Transverse colon (tissue), 4 donors: Measurements from ENCODE around the gene SSC5D. TPM values are rescaled to one million over a fixed set of nuclear protein-coding genes. Genes with fewer than 3 reads are reported as not detected.

Source experiments
- DNase-seq: peaks from one replicate; pipeline ENCODE4 v3.0.0-alpha.2; 2019
- H3K27ac ChIP-seq, 4 donors: fragments of 200-600 bp; sonication (generic); 2 replicates each; pipeline ENCODE4 v1.5.1; 2016 to 2018; ENCODE audit warnings: inconsistent platforms in 4 of 4
- H3K27me3 ChIP-seq: fragments of 200-600 bp; sonication (generic); 2 replicates; pipeline ENCODE4 v1.5.1; 2017; ENCODE audit warnings: inconsistent platforms
- H3K36me3 ChIP-seq, 4 donors: fragments of 200-600 bp; sonication (generic); 2 replicates each; pipeline ENCODE4 v1.5.1; 2017 to 2019; ENCODE audit warnings: inconsistent platforms in 4 of 4
- H3K4me1 ChIP-seq, 4 donors: fragments of 200-600 bp; sonication (generic); 2 replicates each; pipeline ENCODE4 v1.5.1; 2017 to 2020; ENCODE audit warnings: inconsistent platforms in 4 of 4
- H3K4me3 ChIP-seq, 4 donors: fragments of 200-600 bp; sonication (generic); 1 replicate in 1 of 4; 2 replicates in 3 of 4; pipeline versions ENCODE4 v1.5.1 to v1.6.1; 2017 to 2019; ENCODE audit warnings: inconsistent platforms in 4 of 4
- H3K9me3 ChIP-seq, 2 donors: fragments of 200-600 bp; sonication (generic); 2 replicates each; pipeline ENCODE4 v1.5.1; 2017 to 2019; ENCODE audit warnings: inconsistent platforms in 2 of 2
- CTCF ChIP-seq, 5 experiments: fragments of 200-600 bp in 3 of 5; fragments of 450-650 bp in 2 of 5; sonication (generic) in 3 of 5; IDR thresholded peaks; 1 replicate in 2 of 5; 2 replicates in 3 of 5; pipeline ENCODE4 v1.5.1; 2016 to 2017; ENCODE audit warnings: antibody characterized with exemption in 5 of 5, inconsistent platforms in 3 of 5, mild to moderate bottlenecking in 2 of 5, moderate library complexity in 1 of 5
- EP300 ChIP-seq: sonication (generic); formaldehyde crosslinking; IDR thresholded peaks from one replicate; pipeline ENCODE4 v1.6.1; 2017; ENCODE audit warnings: antibody characterized with exemption, low read depth
- POLR2A ChIP-seq: fragments of 450-650 bp; IDR thresholded peaks from one replicate; pipeline ENCODE4 v1.6.1; 2016; ENCODE audit warnings: antibody characterized with exemption, mild to moderate bottlenecking, moderate library complexity
- POLR2AphosphoS5 ChIP-seq, 3 donors: sonication (generic); formaldehyde crosslinking; IDR thresholded peaks; one replicate each; pipeline ENCODE4 v1.6.1; 2016; ENCODE audit warnings: antibody characterized with exemption in 3 of 3
- WGBS, 2 donors: methylation state at CpG; one replicate each; pipeline ENCODE4 v1.1.5; 2018; ENCODE audit warnings: low coverage in 1 of 2; 5-methylcytosine and 5-hydroxymethylcytosine counted together
- in situ Hi-C, 4 donors: fragments of 200-750 bp; cut with MboI; loops; one replicate each; pipeline versions ENCODE4 v1.15.0 to v1.15.1; 2017; ENCODE audit warnings: low sequenced_read_pairs in 3 of 4, low pct_ligation_motif_present in 1 of 4, low pct_unique_long_range_greater_than_20kb in 1 of 4
- intact Hi-C: fragments of 100-400 bp; cut with DNase I; formaldehyde crosslinking; loops from one replicate; pipeline ENCODE4 v1.15.1; 2023; ENCODE audit warnings: low total_unique reads
- total RNA-seq, 4 donors: library from RNA; depleted of rRNA; stranded (reverse); fragments of >200 nt; gene quantifications; one replicate each; pipeline ENCODE4 v1.1.0, GENCODE V29; 2016

SSC5D gene
- total RNA-seq, 4 donors from 2014 or later, result 3.4 to 41.2 (median 11.1) TPM

DNA sequence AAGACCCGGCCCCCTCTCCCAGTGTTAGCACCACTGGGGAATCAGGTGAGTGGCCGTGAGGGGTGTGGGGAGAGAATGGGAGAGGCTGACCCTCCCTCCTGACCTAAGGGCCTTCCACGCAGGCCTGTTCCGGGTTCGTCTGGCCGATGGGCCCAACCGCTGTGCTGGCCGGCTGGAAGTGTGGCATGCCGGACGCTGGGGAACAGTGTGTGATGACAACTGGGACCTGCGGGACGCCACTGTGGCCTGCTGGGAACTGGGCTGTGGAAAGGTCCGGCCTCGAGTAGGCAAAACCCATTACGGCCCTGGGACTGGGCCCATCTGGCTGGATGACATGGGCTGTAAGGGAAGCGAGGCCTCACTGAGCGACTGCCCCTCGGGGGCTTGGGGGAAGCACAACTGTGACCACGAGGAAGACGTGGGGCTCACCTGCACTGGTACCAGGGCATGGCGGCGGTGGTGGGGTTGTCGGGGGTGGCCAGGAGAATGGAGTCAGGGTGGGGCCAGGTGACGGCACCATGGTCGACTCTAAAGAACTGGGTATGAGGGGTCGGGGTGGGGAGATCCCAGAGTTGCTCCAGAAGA lies 12.2 kb downstream of the SSC5D start:
- 87 to 92% methylated on average over 4 to 26 of the region's 26 CpGs for WGBS, 2 donors
- in situ Hi-C loops (loop anchor here in 2 of 4 donors (10.0 kb wide), 1 partner anchor 356 kb away; the partner anchor contains the start of gene TNNT1 (in 2 of the 2)), intact Hi-C loops (loop anchor here (10.0 kb wide), 1 partner anchor 356 kb away; the partner anchor contains the start of gene TNNT1)
- Histone ChIP-seq H3K9me3 (no peaks in the 10 kb centered on the region), H3K27me3 (no peaks in the 10 kb centered on the region), H3K4me1 (peaks cover 0 to 10% (median 5%) of the 10 kb centered on the region in 4 donors), H3K36me3 (no peaks in the 10 kb centered on the region), H3K4me3 (no peak overlapping the region), H3K27ac (no peak overlapping the region)
- TF ChIP-seq POLR2A (no peak), EP300 (no peak), CTCF (IDR thresholded peaks at IDR 0.05) (no peak), POLR2AphosphoS5 (IDR thresholded peaks at IDR 0.05) (no peak)
- DNase-seq, result no peak

DNA sequence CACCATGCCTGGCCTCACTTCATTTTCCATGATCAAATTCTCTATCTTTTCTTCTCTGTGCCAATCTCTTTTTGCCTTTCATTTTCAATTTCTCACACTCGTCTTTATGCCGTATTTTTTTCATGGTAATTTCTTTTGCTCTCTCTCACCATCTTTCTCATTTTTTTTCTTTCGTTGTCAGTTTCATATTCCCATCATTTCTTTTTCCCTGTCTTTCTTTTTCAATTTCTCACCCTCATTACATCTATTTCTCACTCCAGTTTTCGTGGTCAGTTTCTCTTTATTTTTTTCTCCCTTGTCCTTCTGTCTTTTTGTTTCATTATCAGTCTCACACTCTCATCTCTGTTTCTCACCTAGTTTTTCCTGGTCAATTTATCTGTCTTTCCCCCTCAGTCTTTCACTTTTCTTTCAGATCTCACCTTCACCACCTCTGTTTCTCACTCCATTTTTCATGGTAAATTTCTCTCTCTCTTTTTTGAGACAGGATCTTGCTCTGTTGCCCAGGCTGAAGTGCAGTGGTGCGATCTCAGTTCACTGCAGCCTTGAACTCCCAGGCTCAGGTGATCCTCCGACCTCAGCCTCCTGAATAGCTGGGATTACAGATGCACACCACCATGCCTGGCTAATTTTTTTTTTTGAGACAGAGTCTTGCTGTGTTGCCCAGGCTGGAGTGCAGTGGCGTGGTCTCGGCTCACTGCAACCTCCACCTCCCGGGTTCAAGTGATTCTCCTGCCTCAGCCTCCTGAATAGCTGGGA lies 14.1 kb downstream of the SSC5D start:
- in situ Hi-C loops (loop anchor here in 2 of 4 donors (10.0 kb wide), 1 partner anchor 358 kb away; the partner anchor contains the start of gene TNNT1 (in 2 of the 2)), intact Hi-C loops (loop anchor here (10.0 kb wide), 1 partner anchor 358 kb away; the partner anchor contains the start of gene TNNT1)
- H3K4me3 ChIP-seq, result no peak overlapping the region
- H3K27ac ChIP-seq, result no peak overlapping the region
- H3K4me1 ChIP-seq, result peaks cover 0 to 10% (median 5%) of the 10 kb centered on the region in 4 donors
- no peaks in the 10 kb centered on the region for H3K9me3 ChIP-seq
- no peak for DNase-seq
- 74 to 85% methylated on average over 6 to 9 of the region's 9 CpGs for WGBS, 2 donors
- no peak for TF ChIP-seq POLR2A
- no peak for TF ChIP-seq EP300
- TF ChIP-seq CTCF (IDR thresholded peaks at IDR 0.05), result no peak
- TF ChIP-seq POLR2AphosphoS5 (IDR thresholded peaks at IDR 0.05), result no peak
- H3K27me3 ChIP-seq, result no peaks in the 10 kb centered on the region
- no peaks in the 10 kb centered on the region for H3K36me3 ChIP-seq

DNA sequence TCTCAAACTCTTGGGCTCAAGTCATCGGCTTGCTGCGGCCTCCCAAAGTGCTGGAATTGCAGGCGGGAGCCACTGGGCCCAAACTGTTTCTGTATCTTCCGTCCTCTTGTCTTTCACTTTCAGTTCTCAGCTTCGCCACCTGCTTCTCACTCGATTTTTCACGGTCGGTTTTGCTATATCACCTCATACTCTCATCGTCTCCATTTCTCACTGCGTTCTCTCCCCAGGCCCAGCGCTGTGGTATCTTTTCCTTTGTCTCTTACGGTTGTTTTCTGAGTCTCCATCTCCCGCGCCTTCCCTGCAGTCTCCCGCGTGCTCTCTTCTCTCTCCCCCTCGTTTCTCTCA lies 14.9 kb downstream of the SSC5D start:
- peak overlapping the region in 1 of 4 donors; percentile 51 for H3K4me3 ChIP-seq
- WGBS, 2 donors, result 81 to 88% methylated on average over 7 to 17 of the region's 17 CpGs
- intact Hi-C loops, result loop anchor here (10.0 kb wide), 1 partner anchor 358 kb away; the partner anchor contains the start of gene TNNT1

More for the DNA sequence above, 14.9 kb downstream of the SSC5D start:
- no peaks in the 10 kb centered on the region for H3K9me3 ChIP-seq
- H3K27ac ChIP-seq, result peak overlapping the region in 1 of 4 donors; percentile 74
- DNase-seq, result no peak
- H3K27me3 ChIP-seq, result no peaks in the 10 kb centered on the region
- peaks cover 0 to 10% (median 5%) of the 10 kb centered on the region in 4 donors for H3K4me1 ChIP-seq
- TF ChIP-seq POLR2AphosphoS5 (IDR thresholded peaks at IDR 0.05), result no peak
- no peak for TF ChIP-seq POLR2A
- no peak for TF ChIP-seq EP300
- no peak for TF ChIP-seq CTCF (IDR thresholded peaks at IDR 0.05)
- no peaks in the 10 kb centered on the region for H3K36me3 ChIP-seq
- in situ Hi-C loops, result loop anchor here in 2 of 4 donors (10.0 kb wide), 1 partner anchor 358 kb away; the partner anchor contains the start of gene TNNT1 (in 2 of the 2)
